Liver (tissue), 9 donors: ENCODE data around the gene SPTBN5. TPM values are rescaled to one million over a fixed set of nuclear protein-coding genes. Genes with fewer than 3 reads are reported as not detected.

Experiments
- DNase-seq: peaks from one replicate; pipeline ENCODE4 v3.0.0-alpha.2; 2017; ENCODE audit warnings: low spot score
- H3K27ac ChIP-seq, 2 donors: one replicate each; pipeline ENCODE4 v1.7.0; 2013; ENCODE audit warnings: inconsistent platforms in 2 of 2, low read length in 2 of 2, control low read depth in 1 of 2, low read depth in 1 of 2, mild to moderate bottlenecking in 1 of 2
- H3K27me3 ChIP-seq, 4 donors: one replicate each; pipeline versions ENCODE4 v1.6.1 to v1.7.0; 2013; ENCODE audit warnings: low read length in 3 of 4, inconsistent platforms in 1 of 4, mild to moderate bottlenecking in 1 of 4, moderate library complexity in 1 of 4; ENCODE audit not compliant: control insufficient read depth in 4 of 4, insufficient read depth in 4 of 4
- H3K36me3 ChIP-seq, 4 donors: one replicate each; pipeline versions ENCODE4 v1.6.1 to v1.7.0; 2013; ENCODE audit warnings: low read length in 3 of 4, mild to moderate bottlenecking in 3 of 4, low read depth in 1 of 4, moderate library complexity in 1 of 4; ENCODE audit not compliant: control insufficient read depth in 4 of 4, insufficient read depth in 3 of 4
- H3K4me1 ChIP-seq, 4 donors: one replicate each; pipeline versions ENCODE4 v1.6.1 to v1.7.0; 2013; ENCODE audit warnings: low read length in 3 of 4, mild to moderate bottlenecking in 3 of 4, moderate library complexity in 1 of 4; ENCODE audit not compliant: control insufficient read depth in 4 of 4, insufficient read depth in 4 of 4
- H3K4me3 ChIP-seq, 3 donors: one replicate each; pipeline versions ENCODE4 v1.6.1 to v1.7.0; 2013; ENCODE audit warnings: low read length in 3 of 3, control low read depth in 1 of 3, low read depth in 1 of 3, mild to moderate bottlenecking in 1 of 3
- H3K9ac ChIP-seq, 2 donors: one replicate each; pipeline ENCODE4 v1.7.0; 2013; ENCODE audit warnings: low read length in 2 of 2, mild to moderate bottlenecking in 2 of 2, moderate library complexity in 2 of 2, control low read depth in 1 of 2, low read depth in 1 of 2
- H3K9me3 ChIP-seq, 4 donors: one replicate each; pipeline versions ENCODE4 v1.6.1 to v1.7.0; 2013; ENCODE audit warnings: low read length in 3 of 4; ENCODE audit not compliant: control insufficient read depth in 4 of 4
- EGR1 ChIP-seq, 2 donors: IDR thresholded peaks; 2 replicates each; pipeline ENCODE4 v1.6.1; 2016 to 2018; ENCODE audit warnings: antibody characterized with exemption in 2 of 2, low read depth in 2 of 2
- FOXA1 ChIP-seq: IDR thresholded peaks from 2 replicates; pipeline ENCODE4 v1.6.1; 2016; ENCODE audit warnings: antibody characterized with exemption
- FOXA2 ChIP-seq: IDR thresholded peaks from 2 replicates; pipeline ENCODE4 v1.6.1; 2016; ENCODE audit warnings: antibody characterized with exemption
- GABPA ChIP-seq, 2 donors: IDR thresholded peaks in 1 of 2; conservative IDR thresholded peaks in 1 of 2; 2 replicates each; pipeline ENCODE4 v1.6.1; 2016; ENCODE audit warnings: antibody characterized with exemption in 2 of 2, mild to moderate bottlenecking in 1 of 2, moderate library complexity in 1 of 2
- HNF4A ChIP-seq, 2 donors: conservative IDR thresholded peaks; 2 replicates each; pipeline ENCODE4 v1.6.1; 2016; ENCODE audit warnings: antibody characterized with exemption in 2 of 2, mild to moderate bottlenecking in 2 of 2
- HNF4G ChIP-seq: IDR thresholded peaks from 2 replicates; pipeline ENCODE4 v1.6.1; 2016; ENCODE audit warnings: antibody characterized with exemption
- JUND ChIP-seq, 2 donors: IDR thresholded peaks; 2 replicates each; pipeline ENCODE4 v1.6.1; 2016; ENCODE audit warnings: antibody characterized with exemption in 2 of 2
- NR2F2 ChIP-seq: IDR thresholded peaks from 2 replicates; pipeline ENCODE4 v1.6.1; 2016; ENCODE audit warnings: antibody characterized with exemption
- RAD21 ChIP-seq, 2 donors: IDR thresholded peaks; 2 replicates each; pipeline ENCODE4 v1.6.1; 2016; ENCODE audit warnings: antibody characterized with exemption in 2 of 2, mild to moderate bottlenecking in 2 of 2
- RXRA ChIP-seq, 2 donors: IDR thresholded peaks; 2 replicates each; pipeline ENCODE4 v1.6.1; 2017 to 2018; ENCODE audit warnings: antibody characterized with exemption in 2 of 2, mild to moderate bottlenecking in 1 of 2
- SP1 ChIP-seq: IDR thresholded peaks from 2 replicates; pipeline ENCODE4 v1.6.1; 2018; ENCODE audit warnings: antibody characterized with exemption, mild to moderate bottlenecking
- TAF1 ChIP-seq: conservative IDR thresholded peaks from 2 replicates; pipeline ENCODE4 v1.6.1; 2016; ENCODE audit warnings: antibody characterized with exemption, mild to moderate bottlenecking
- YY1 ChIP-seq: IDR thresholded peaks from 2 replicates; pipeline ENCODE4 v1.6.1; 2016; ENCODE audit warnings: antibody characterized with exemption, mild to moderate bottlenecking
- WGBS: extraction: QIAGEN DNeasy Blood & Tissue Kit; methylation state at CpG from one replicate; pipeline ENCODE4 v1.1.7; 2013; 5-methylcytosine and 5-hydroxymethylcytosine counted together
- polyA plus RNA-seq, 2 donors: library from polyadenylated mRNA; stranded (reverse) in 1 of 2; unstranded in 1 of 2; fragments of 200-250 nt in 1 of 2; fragments of >200 nt in 1 of 2; fragmentation: Nextera tagmentation in 1 of 2; extraction: Ambion mirVana in 1 of 2; gene quantifications; one replicate each; pipeline versions ENCODE4 v1.2.1 to v1.2.3, GENCODE V29; 2013 to 2015
- total RNA-seq, 2 donors: library from RNA; depleted of rRNA; stranded (reverse); fragments of >200 nt; gene quantifications; one replicate each; pipeline ENCODE4 v1.2.3, GENCODE V29; 2014
- TF ChIP-seq, protein P1 (sequence below): IDR thresholded peaks from 2 replicates; pipeline ENCODE4 v1.6.1; 2016; ENCODE audit warnings: antibody characterized with exemption
- TF ChIP-seq, protein P2 (sequence below): fragments of 150-350 bp; IDR thresholded peaks from 2 replicates; pipeline ENCODE4 v1.5.1; 2017; ENCODE audit warnings: improper control_type of control experiment, low read depth, low read length; ENCODE audit not compliant: missing input control
- TF ChIP-seq, protein P3 (sequence below): IDR thresholded peaks from 2 replicates; pipeline ENCODE4 v1.6.1; 2016; ENCODE audit warnings: antibody characterized with exemption
- TF ChIP-seq, protein P4 (sequence below): IDR thresholded peaks from 2 replicates; pipeline ENCODE4 v1.6.1; 2016; ENCODE audit warnings: antibody characterized with exemption
- donor health status: healthy.
- donor health status: healthy.
- donor health status: healthy.
- donor health status: healthy.
- donor health status: healthy.

The SPTBN5 gene
- total and polyA plus RNA-seq, 4 donors: 0.12 to 1.7 (median 0.17) TPM

DNA sequence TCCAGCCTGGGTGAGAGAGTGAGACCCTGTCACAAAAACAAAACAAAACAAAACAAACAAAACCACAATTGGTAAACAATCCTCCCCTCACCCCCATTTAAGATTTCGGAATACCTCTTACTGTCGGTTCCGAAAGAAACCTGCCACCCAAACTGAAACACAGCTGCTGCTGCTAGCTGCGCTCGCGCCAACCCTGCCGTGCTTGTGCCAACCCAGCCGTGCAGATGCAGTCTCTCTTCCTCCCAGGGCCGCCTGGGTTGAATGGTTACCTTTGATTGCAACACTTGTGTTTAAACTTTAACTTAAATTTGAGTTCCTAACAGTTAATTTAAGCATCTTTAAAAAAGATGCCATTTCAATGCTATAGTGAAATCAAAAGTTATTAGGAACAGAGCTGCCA, 28.5 kb upstream of the SPTBN5 start:
- TF ChIP-seq, protein P1, sequence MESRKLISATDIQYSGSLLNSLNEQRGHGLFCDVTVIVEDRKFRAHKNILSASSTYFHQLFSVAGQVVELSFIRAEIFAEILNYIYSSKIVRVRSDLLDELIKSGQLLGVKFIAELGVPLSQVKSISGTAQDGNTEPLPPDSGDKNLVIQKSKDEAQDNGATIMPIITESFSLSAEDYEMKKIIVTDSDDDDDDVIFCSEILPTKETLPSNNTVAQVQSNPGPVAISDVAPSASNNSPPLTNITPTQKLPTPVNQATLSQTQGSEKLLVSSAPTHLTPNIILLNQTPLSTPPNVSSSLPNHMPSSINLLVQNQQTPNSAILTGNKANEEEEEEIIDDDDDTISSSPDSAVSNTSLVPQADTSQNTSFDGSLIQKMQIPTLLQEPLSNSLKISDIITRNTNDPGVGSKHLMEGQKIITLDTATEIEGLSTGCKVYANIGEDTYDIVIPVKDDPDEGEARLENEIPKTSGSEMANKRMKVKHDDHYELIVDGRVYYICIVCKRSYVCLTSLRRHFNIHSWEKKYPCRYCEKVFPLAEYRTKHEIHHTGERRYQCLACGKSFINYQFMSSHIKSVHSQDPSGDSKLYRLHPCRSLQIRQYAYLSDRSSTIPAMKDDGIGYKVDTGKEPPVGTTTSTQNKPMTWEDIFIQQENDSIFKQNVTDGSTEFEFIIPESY: no peak
- TF ChIP-seq RXRA (IDR thresholded peaks at IDR 0.05) (peak in 1 of 2 donors; percentile 44), HNF4A (conservative IDR thresholded peaks at IDR 0.05) (peak in 1 of 2 donors; percentile 34)
- DNase-seq: no peak
- Histone ChIP-seq H3K27me3 (no peaks in the 10 kb centered on the region), H3K4me3 (no peak overlapping the region), H3K4me1 (peaks cover 7 to 26% (median 19%) of the 10 kb centered on the region in 4 donors), H3K27ac (no peak overlapping the region), H3K36me3 (peaks cover 0 to 5% (median 2%) of the 10 kb centered on the region in 4 donors), H3K9me3 (peaks cover 0 to 9% (median 0%) of the 10 kb centered on the region in 4 donors), H3K9ac (no peak overlapping the region)
- 40% methylated on average over 9 of the region's 9 CpGs for WGBS

DNA sequence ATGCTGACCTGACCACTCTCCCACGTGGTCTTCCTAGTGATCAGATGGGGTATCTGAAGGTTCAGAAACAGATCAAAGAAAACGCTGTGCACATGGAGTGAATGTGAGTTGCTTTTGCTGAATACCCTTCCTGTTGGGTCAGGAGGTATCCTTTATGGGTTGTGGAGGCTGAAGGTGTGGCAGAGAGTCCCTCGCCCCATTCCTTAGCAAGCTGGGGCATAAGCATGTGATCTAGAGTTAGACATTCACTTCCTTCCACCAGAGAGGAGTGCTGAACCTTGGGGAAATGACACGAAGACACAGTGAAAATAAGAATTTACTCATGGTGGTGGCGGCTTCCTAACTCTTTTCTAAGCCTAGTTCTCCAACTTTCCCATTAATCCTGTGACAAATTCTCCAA, 27.8 kb upstream of the SPTBN5 start:
- H3K4me1 ChIP-seq: peaks cover 9 to 21% (median 14%) of the 10 kb centered on the region in 4 donors
- H3K27ac ChIP-seq: no peak overlapping the region

DNA sequence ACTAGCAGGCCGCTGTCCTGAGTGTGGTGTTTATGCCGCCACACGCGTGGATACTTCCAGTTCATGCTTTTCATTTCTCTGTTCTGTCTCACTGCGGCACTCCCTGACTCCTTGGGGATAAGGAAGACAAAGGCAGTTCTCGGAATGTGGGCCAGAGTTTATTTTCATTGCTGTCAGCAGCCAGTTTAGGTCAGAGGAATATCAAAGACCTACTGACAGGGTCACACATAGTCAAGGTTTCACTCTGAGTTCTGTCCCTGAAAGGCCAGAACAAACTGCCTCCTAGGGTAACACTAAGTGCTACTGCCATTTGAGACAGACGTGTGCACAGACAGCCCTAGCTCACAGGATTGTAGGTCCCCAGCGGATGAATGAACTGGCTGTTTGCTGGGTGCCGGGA, 27.3 kb upstream of the SPTBN5 start:
- Histone ChIP-seq H3K36me3 (peaks cover 0 to 5% (median 2%) of the 10 kb centered on the region in 4 donors), H3K4me3 (no peak overlapping the region), H3K9ac (no peak overlapping the region), H3K4me1 (peaks cover 9 to 21% (median 14%) of the 10 kb centered on the region in 4 donors), H3K9me3 (peaks cover 0 to 9% (median 0%) of the 10 kb centered on the region in 4 donors), H3K27ac (no peak overlapping the region), H3K27me3 (no peaks in the 10 kb centered on the region)
- 86% methylated on average over 9 of the region's 9 CpGs for WGBS
- no peak for DNase-seq
- TF ChIP-seq GABPA (IDR thresholded peaks at IDR 0.05 in 1 of 2, conservative IDR thresholded peaks at IDR 0.05 in 1 of 2) (no peak), RXRA (IDR thresholded peaks at IDR 0.05) (no peak), RAD21 (IDR thresholded peaks at IDR 0.05) (no peak), HNF4G (no peak), YY1 (no peak), FOXA1 (no peak), HNF4A (conservative IDR thresholded peaks at IDR 0.05) (no peak), EGR1 (IDR thresholded peaks at IDR 0.05; ENCODE audit: low read depth in 2 of 2) (no peak), TAF1 (no peak), SP1 (no peak), JUND (IDR thresholded peaks at IDR 0.05) (no peak), NR2F2 (no peak), FOXA2 (no peak)
- TF ChIP-seq, protein P2, sequence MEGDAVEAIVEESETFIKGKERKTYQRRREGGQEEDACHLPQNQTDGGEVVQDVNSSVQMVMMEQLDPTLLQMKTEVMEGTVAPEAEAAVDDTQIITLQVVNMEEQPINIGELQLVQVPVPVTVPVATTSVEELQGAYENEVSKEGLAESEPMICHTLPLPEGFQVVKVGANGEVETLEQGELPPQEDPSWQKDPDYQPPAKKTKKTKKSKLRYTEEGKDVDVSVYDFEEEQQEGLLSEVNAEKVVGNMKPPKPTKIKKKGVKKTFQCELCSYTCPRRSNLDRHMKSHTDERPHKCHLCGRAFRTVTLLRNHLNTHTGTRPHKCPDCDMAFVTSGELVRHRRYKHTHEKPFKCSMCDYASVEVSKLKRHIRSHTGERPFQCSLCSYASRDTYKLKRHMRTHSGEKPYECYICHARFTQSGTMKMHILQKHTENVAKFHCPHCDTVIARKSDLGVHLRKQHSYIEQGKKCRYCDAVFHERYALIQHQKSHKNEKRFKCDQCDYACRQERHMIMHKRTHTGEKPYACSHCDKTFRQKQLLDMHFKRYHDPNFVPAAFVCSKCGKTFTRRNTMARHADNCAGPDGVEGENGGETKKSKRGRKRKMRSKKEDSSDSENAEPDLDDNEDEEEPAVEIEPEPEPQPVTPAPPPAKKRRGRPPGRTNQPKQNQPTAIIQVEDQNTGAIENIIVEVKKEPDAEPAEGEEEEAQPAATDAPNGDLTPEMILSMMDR: no peak
- TF ChIP-seq, protein P1: no peak
- TF ChIP-seq, protein P3, sequence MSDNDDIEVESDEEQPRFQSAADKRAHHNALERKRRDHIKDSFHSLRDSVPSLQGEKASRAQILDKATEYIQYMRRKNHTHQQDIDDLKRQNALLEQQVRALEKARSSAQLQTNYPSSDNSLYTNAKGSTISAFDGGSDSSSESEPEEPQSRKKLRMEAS: no peak

More for the DNA sequence above, 27.8 kb upstream of the SPTBN5 start:
- DNase-seq: no peak
- H3K9ac ChIP-seq: no peak overlapping the region
- H3K4me3 ChIP-seq: no peak overlapping the region
- H3K9me3 ChIP-seq: peaks cover 0 to 9% (median 0%) of the 10 kb centered on the region in 4 donors
- WGBS: 87% methylated on average over 5 of the region's 5 CpGs
- peaks cover 0 to 5% (median 2%) of the 10 kb centered on the region in 4 donors for H3K36me3 ChIP-seq
- H3K27me3 ChIP-seq: no peaks in the 10 kb centered on the region
- TF ChIP-seq, protein P4, sequence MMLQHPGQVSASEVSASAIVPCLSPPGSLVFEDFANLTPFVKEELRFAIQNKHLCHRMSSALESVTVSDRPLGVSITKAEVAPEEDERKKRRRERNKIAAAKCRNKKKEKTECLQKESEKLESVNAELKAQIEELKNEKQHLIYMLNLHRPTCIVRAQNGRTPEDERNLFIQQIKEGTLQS: no peak
- TF ChIP-seq GABPA (IDR thresholded peaks at IDR 0.05 in 1 of 2, conservative IDR thresholded peaks at IDR 0.05 in 1 of 2): no peak
- no peak for TF ChIP-seq HNF4A (conservative IDR thresholded peaks at IDR 0.05)
- TF ChIP-seq TAF1: no peak
- no peak for TF ChIP-seq EGR1 (IDR thresholded peaks at IDR 0.05; ENCODE audit: low read depth in 2 of 2)
- TF ChIP-seq NR2F2: no peak
- TF ChIP-seq RXRA (IDR thresholded peaks at IDR 0.05): no peak
- TF ChIP-seq FOXA2: no peak
- TF ChIP-seq, protein P1: no peak
- no peak for TF ChIP-seq RAD21 (IDR thresholded peaks at IDR 0.05)
- no peak for TF ChIP-seq JUND (IDR thresholded peaks at IDR 0.05)
- TF ChIP-seq YY1: no peak
